Pancreas (tissue), 10 donors: Measurements from ENCODE around the gene CIC. TPM values are rescaled to one million over a fixed set of nuclear protein-coding genes. Genes with fewer than 3 reads are reported as not detected.
"Not testable (repeated sequence)": the region's sequence is repeated elsewhere in the genome, so short reads cannot be mapped to it uniquely, and the experiment has no call there.

Experiments used
- ATAC-seq, 4 donors: fragments of 200-7000 bp; cut with Tn5 transposase; one replicate each; pipeline versions ENCODE4 v1.8.0 to v1.9.1; 2020; ENCODE audit warnings: mild to moderate bottlenecking in 4 of 4, moderate library complexity in 4 of 4
- DNase-seq, 6 donors: peaks; one replicate each; pipeline ENCODE4 v3.0.0-alpha.2; 2020
- FAIRE-seq: peaks from 2 replicates; lab custom pipeline; 2012; peaks lifted over from hg19 to GRCh38; lab: Jason Lieb, UNC
- H3K27ac ChIP-seq, 4 donors: fragments of 200-600 bp; sonication (generic); 1 replicate in 3 of 4; 2 replicates in 1 of 4; pipeline versions ENCODE4 v1.5.0 to v1.8.0; 2020
- H3K27me3 ChIP-seq, 4 donors: fragments of 200-600 bp; one replicate each; pipeline ENCODE4 v1.8.0; 2021
- H3K36me3 ChIP-seq, 3 donors: fragments of 200-600 bp; sonication (generic) in 1 of 3; one replicate each; pipeline versions ENCODE4 v1.5.0 to v1.8.0; 2020 to 2021
- H3K4me1 ChIP-seq, 3 donors: fragments of 200-600 bp; one replicate each; pipeline ENCODE4 v1.8.0; 2021
- H3K4me3 ChIP-seq, 4 donors: fragments of 200-600 bp; sonication (generic) in 2 of 4; one replicate each; pipeline versions ENCODE4 v1.5.0 to v1.8.0; 2020 to 2021
- H3K9me3 ChIP-seq, 4 donors: fragments of 200-600 bp; one replicate each; pipeline ENCODE4 v1.8.0; 2021
- CTCF ChIP-seq, 4 donors: fragments of 200-600 bp; sonication (generic) in 3 of 4; IDR thresholded peaks; one replicate each; pipeline versions ENCODE4 v1.5.0 to v1.8.0; 2021; ENCODE audit warnings: antibody characterized with exemption in 4 of 4
- WGBS, 2 donors: extraction: QIAGEN DNeasy Blood & Tissue Kit; methylation state at CpG; one replicate each; pipeline ENCODE4 v1.1.7; 2013; 5-methylcytosine and 5-hydroxymethylcytosine counted together
- intact Hi-C, 3 donors: fragments of 100-400 bp; cut with DNase I; formaldehyde crosslinking; loops; one replicate each; pipeline versions ENCODE4 v1.11.1 to v1.14.2; 2022
- polyA plus RNA-seq, 2 donors: library from polyadenylated mRNA; stranded (reverse); fragments of 200-250 nt; gene quantifications; one replicate each; pipeline ENCODE4 v1.2.3, GENCODE V29; 2013
- total RNA-seq, 6 donors: library from RNA; stranded (reverse); fragmentation: NEBNext Ultra II Directional in 4 of 6; extraction: Animal tissue kit (Norgen Biotek cat#: 25700) in 4 of 6; gene quantifications; one replicate each; pipeline versions ENCODE4 v1.2.1 to v1.2.4, GENCODE V29; 2021 to 2023
- donor health status: healthy with polysubstance abuse.
- donor health status: DM: no; HTN: no; CAD: no; lungs with moderate emphysema.
- donor health status: DM: no; HTN: no; CAD: no.
- donor health status: control.
- donor health status: control.
- donor health status: Bipolar disorder and iron deficiency.
- donor health status: DM: yes; HTN: yes; CAD: no.
- donor health status: DM: no; HTN: no; CAD: no.
- donor health status: DM: no; HTN: no; CAD: no.
- donor health status: DM: yes; HTN: yes; CAD: no.

The CIC gene
- total and polyA plus RNA-seq, 8 donors, result 27.7 to 65.0 (median 33.4) TPM

- intact Hi-C loops, result no loop called here
- H3K27ac ChIP-seq, result peak overlapping the region; percentile 92 to 97 (median 94)
- peak overlapping the region; percentile 18 to 97 (median 92) for H3K4me3 ChIP-seq
- ATAC-seq (peak in 2 of 4 donors; percentile 20 to 24), DNase-seq (peak in 3 of 6 donors; percentile 20 to 80 (median 55)), FAIRE-seq (no peak)
- no peaks in the 10 kb centered on the region for H3K9me3 ChIP-seq
- TF ChIP-seq CTCF (IDR thresholded peaks at IDR 0.05), result no peak
- WGBS, 2 donors, result 13 to 15% methylated on average over 38 of the region's 38 CpGs
- H3K27me3 ChIP-seq, result no peaks in the 10 kb centered on the region
- no peaks in the 10 kb centered on the region for H3K36me3 ChIP-seq
- H3K4me1 ChIP-seq, result peaks cover 0 to 16% (median 0%) of the 10 kb centered on the region in 3 donors
Measured at GRCh38 chr19:42255766-42256745, 13.0 kb upstream of the CIC start.

GRCh38 chr19:42257842-42258241, 11.2 kb upstream of the CIC start:
- H3K4me1 ChIP-seq, H3K27ac ChIP-seq, FAIRE-seq, H3K4me3 ChIP-seq, H3K27me3 ChIP-seq, ATAC-seq, H3K36me3 ChIP-seq, intact Hi-C loops, H3K9me3 ChIP-seq, DNase-seq: not testable (repeated sequence)
- 76 to 82% methylated on average over 3 of the region's 3 CpGs for WGBS, 2 donors

GRCh38 chr19:42261763-42262162, 7.3 kb upstream of the CIC start:
- FAIRE-seq (no peak), ATAC-seq (no peak), DNase-seq (no peak)
- Histone ChIP-seq H3K9me3 (no peaks in the 10 kb centered on the region), H3K27me3 (no peaks in the 10 kb centered on the region), H3K4me1 (no peaks in the 10 kb centered on the region), H3K4me3 (no peak overlapping the region), H3K36me3 (no peaks in the 10 kb centered on the region), H3K27ac (no peak overlapping the region)
- TF ChIP-seq CTCF (IDR thresholded peaks at IDR 0.05), result no peak
- intact Hi-C loops, result no loop called here
- WGBS, 2 donors, result 86 to 92% methylated on average over 3 of the region's 3 CpGs

GRCh38 chr19:42266105-42266504, 2.9 kb upstream of the CIC start:
- WGBS, 2 donors, result 84 to 90% methylated on average over 4 of the region's 4 CpGs
- intact Hi-C loops, result not testable (repeated sequence)

DNA sequence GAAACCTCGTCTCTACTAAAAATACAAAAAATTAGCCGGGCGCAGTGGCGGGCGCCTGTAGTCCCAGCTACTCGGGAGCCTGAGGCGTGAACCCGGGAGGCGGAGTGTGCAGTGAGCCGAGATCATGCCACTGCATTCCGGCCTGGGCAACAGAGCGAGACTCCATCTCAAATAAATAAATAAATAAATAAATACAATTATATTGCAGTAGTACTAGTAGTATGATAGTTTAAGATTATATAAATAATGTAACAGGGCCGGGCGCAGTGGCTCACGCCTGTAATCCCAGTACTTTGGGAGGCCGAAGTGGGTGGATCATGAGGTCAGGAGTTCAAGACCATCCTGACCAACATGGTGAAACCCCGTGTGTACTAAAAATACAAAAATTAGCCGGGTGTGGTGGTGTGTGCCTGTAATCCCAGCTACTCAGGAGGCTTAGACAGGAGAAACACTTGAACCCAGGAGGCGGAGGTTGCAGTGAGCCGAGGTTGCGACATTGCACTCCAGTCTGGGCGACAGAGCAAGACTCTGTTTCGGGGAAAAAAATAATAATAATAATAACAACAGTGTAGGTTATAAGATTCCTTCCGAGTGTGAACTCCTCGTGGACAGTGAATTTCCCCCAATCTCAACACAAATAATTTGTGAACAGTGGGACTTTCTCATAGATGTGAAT, 2.0 kb upstream of the CIC start:
- Histone ChIP-seq H3K27ac (peak overlapping the region in 1 of 4 donors; percentile 100), H3K4me1 (peaks cover 0 to 10% (median 8%) of the 10 kb centered on the region in 3 donors)
- peak in 2 of 6 donors; percentile 19 to 27 for DNase-seq
- H3K36me3 ChIP-seq, H3K27me3 ChIP-seq, FAIRE-seq, ATAC-seq, H3K4me3 ChIP-seq, H3K9me3 ChIP-seq, intact Hi-C loops: not testable (repeated sequence)
- WGBS, 2 donors, result 92 to 93% methylated on average over 21 to 25 of the region's 25 CpGs

More at GRCh38 chr19:42266105-42266504, 2.9 kb upstream of the CIC start:
- not testable (repeated sequence) for H3K36me3 ChIP-seq, FAIRE-seq, ATAC-seq, H3K27ac ChIP-seq, DNase-seq, H3K4me1 ChIP-seq, H3K9me3 ChIP-seq, H3K4me3 ChIP-seq, H3K27me3 ChIP-seq

DNA sequence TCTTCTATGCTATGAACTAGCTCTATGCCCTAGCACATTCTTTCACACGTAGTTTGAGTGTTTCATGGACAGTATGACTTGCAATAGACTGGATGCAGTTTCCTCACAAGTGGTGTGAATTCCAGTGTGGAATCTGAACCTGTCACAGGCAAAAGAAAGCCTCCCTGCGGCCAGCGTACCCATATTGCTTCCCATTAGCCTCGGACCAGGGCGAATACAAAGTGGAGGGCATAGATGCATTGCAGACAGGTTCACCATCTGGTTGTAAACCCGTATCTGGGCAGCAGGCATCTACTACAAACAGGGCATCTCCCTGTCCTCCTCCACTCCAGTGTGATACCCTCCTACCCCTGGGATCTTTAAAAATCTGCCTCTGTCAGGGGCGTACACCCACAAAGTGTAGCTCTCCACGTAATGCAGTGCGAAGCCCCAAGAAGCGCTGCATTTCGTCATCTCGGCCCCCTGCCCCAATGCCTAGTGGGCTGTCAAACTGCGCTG, 1.4 kb upstream of the CIC start:
- no peak for FAIRE-seq
- Histone ChIP-seq H3K4me3 (peak overlapping the region; percentile 22 to 55 (median 44)), H3K4me1 (peaks cover 0 to 10% (median 8%) of the 10 kb centered on the region in 3 donors), H3K36me3 (peaks cover 0 to 6% (median 0%) of the 10 kb centered on the region in 3 donors), H3K9me3 (no peaks in the 10 kb centered on the region), H3K27ac (peak overlapping the region; percentile 100), H3K27me3 (no peaks in the 10 kb centered on the region)
- 6% methylated on average over 13 of the region's 13 CpGs for WGBS, 2 donors
- ATAC-seq, result no peak
- TF ChIP-seq CTCF (IDR thresholded peaks at IDR 0.05), result no peak
- intact Hi-C loops, result no loop called here
- DNase-seq, result peak in 1 of 6 donors; percentile 26
